ENCODE results near the gene NCOA6.

NCOA6 gene

DNA sequence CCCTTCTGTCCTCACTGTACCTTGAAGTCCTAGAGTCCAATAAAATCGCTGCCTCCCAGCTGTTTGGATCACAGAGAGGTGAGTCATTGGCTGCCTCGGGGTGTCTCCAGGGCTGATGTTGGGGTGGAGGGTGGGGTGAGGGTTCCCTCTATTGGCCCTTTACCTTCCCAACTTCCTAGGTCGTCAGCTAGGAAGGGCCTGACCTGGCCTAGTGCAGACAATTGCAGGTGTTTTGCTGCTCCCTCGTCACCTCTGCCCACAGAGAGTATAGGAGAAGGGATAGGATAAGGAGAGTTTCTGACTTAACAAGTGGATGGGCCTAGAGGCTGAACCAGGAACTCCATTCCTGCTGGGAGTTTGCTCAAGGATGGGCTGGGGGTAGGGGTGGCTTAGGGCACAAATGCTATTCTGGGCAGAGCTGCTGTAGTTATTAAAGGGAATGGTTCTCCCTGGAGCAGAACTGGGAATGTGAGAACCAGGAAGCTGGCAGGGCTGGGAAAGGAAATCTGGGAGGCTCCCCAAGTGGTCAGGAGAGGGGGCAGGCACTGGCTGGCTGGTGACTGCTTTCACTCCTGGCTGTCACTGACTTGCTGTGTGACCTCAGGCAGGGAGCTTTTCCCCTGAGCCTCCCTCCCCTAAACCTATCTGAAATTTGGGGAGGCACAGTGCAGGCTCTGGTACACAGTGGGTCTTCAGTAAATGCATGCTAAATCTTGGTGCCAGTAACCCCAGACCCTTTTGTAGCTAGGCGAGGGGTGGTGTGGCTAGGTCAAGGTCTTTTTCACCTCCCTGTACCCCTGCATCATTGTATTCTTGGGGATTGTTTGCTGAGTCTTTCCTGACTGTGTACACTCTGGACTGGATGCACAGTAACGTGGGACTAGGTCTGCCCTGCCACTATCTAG is 119.8 kb downstream of the NCOA6 start:
- peak overlapping the region; percentile 90 for H3K27ac Mint-ChIP-seq
- no peaks in the 10 kb centered on the region for H3K36me3 Mint-ChIP-seq
- CTCF ChIA-PET, result interaction anchor here (0.6 to 6.1 kb wide), 9 partner anchors 23 to 394 kb away, joined by 3 to 63 read pairs (median 3); partner anchors contain the start of gene DYNLRB1
- peaks cover 51% of the 10 kb centered on the region for H3K4me1 Mint-ChIP-seq
- no peaks in the 10 kb centered on the region for H3K9me3 Mint-ChIP-seq
- peak overlapping the region; percentile 84 for H3K4me3 Mint-ChIP-seq
- peak; percentile 25 for DNase-seq
- H3K27me3 Mint-ChIP-seq, result peaks cover 52% of the 10 kb centered on the region

DNA sequence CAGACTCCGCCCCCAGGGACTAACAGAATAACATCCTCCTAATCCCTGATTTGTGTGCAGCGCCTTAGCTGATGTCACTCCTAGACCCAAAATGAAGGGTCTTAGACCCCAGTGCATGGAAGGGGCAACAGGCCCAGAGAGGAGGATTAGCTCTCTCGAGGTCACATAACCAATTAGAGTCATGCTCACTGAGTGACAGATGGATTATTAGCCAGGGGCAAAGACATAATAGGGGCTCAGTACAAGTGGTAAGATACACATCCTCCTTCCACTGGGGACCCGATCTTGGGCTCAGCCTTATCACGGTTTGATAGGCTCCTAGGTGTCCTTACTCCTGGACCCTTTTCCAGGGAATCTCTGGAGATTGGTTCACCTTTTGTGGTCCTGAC is 120.4 kb downstream of the NCOA6 start:
- Mint-ChIP-seq H3K4me3 (peak overlapping the region; percentile 84), H3K36me3 (no peaks in the 10 kb centered on the region), H3K9me3 (no peaks in the 10 kb centered on the region), H3K27me3 (peaks cover 47% of the 10 kb centered on the region), H3K4me1 (peaks cover 46% of the 10 kb centered on the region), H3K27ac (peak overlapping the region; percentile 90)
- CTCF ChIA-PET, result interaction anchor here (0.6 to 6.1 kb wide), 3 partner anchors 166 to 393 kb away, joined by 3 to 63 read pairs (median 53); no protein-coding TSS in a partner anchor
- no peak for DNase-seq

DNA sequence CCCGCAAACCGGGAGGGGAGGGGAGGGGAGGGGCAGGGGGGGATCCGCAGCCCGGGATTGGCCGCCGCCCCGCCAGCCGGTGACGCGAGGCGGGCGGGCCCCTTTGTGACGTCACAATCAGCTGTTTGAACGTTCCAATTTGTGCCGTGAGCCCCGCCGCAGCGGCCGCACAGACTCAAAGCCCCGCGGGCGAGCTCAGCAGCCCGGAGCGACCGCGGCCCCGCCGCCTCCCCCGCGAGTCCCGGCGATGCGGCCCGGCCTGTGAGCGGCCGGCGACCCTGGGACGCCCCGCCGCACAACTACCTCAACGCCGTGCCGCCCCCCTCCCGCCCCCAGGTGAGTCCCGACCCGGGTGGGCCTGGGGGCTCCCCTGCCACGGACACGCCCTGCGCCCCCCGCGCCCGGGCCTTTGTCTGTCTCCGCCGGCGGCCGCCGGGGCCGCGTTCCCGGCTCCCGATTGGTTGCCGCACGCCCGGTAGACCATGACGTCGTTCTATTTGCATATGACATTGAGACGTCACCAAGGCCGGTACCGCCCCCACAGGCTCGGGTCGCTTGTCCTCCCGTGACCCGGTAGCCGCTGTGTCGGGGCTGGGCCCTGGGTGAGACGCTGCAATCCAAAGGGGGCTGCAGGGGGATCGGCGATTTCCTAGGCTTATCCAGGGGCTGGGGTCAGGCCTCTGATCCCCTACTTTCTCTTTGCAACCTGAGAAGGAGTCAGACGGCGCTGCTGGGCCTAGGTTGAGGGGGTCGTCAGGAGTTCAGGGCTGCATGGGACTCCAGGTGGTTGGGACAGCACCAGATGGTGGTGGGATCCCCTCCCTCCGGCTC is 121.1 kb downstream of the NCOA6 start, which contains the start of gene TP53INP2:
Gene TP53INP2, plus strand, starts transcription at position 168 of the 831 bp plus-strand sequence. CDS start 4,396 bp downstream, outside the sequence.
- Mint-ChIP-seq H3K36me3 (no peaks in the 10 kb centered on the region), H3K27ac (peak within 1 kb of the TSS; percentile 90), H3K4me1 (peaks cover 46% of the 10 kb centered on the region), H3K27me3 (peaks cover 47% of the 10 kb centered on the region), H3K4me3 (peak within 1 kb of the TSS; percentile 97), H3K9me3 (no peaks in the 10 kb centered on the region)
- CTCF ChIA-PET, result interaction anchor here (1.5 to 6.1 kb wide), 4 partner anchors 69 to 393 kb away, joined by 3 to 63 read pairs (median 30); no protein-coding TSS in a partner anchor
- DNase-seq, result peak; percentile 95

DNA sequence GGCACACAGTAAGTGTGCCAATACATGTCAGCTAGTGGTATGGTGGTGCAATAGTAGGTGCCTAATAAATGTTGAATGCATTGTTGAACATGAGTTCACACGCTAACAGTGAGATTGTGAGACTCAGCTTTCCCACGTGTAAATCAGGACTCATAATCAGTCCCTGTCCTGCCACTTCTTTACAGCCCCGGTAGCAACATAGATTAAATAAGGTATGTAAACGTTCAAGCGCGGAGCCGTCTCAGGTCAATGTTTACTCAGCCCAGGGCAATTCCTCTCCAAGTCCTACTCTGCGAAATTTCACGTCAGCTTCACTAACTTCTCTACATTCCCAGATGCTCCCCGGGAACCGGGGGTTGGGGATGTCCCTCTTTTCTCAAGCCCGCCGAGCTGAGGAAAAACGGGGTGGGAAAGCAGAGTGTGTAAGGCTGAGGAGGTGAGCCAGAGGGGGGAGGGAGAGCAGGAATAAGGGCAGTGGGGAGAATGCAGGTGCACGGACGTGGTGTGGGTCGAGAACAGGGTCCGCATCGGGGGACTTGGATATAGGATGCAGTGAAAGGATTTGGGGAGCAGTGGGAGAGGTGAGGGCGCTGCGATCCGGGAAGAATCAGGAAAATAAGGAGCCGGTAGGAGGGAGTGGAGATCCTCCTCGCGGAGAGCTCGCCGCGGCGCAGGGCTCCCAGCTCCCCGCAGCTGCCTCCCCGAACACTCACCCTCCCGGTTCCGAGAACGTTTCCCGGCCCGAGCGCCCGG is 121.9 kb downstream of the NCOA6 start:
- H3K27me3 Mint-ChIP-seq, result peaks cover 51% of the 10 kb centered on the region
- no peaks in the 10 kb centered on the region for H3K9me3 Mint-ChIP-seq
- peak overlapping the region; percentile 97 for H3K4me3 Mint-ChIP-seq
- peak overlapping the region; percentile 90 for H3K27ac Mint-ChIP-seq
- peak; percentile 25 for DNase-seq
- peaks cover 45% of the 10 kb centered on the region for H3K4me1 Mint-ChIP-seq
- no peaks in the 10 kb centered on the region for H3K36me3 Mint-ChIP-seq
- CTCF ChIA-PET, result interaction anchor here (0.6 to 6.1 kb wide), 6 partner anchors 66 to 392 kb away, joined by 3 to 53 read pairs (median 5); no protein-coding TSS in a partner anchor

DNA sequence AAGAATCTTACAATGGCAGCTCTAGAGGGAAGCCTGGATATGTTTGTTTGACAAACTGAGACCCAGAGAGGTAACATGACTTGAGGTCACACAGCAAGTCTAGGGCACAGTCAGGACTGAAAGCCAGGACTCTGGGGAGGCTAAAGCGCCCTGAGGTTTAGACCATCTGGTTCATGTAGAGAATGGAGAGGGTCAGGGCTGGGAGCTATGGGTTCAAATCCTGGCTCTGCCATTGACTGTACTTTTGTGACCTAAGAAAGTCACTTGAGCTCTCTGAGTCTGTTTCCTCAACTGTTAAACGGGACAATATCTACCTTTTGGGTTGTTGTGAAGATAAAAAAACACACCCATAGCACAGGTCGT is 122.4 kb downstream of the NCOA6 start:
- no peaks in the 10 kb centered on the region for H3K9me3 Mint-ChIP-seq
- H3K4me3 Mint-ChIP-seq, result peak overlapping the region; percentile 97
- peaks cover 39% of the 10 kb centered on the region for H3K4me1 Mint-ChIP-seq
- H3K27ac Mint-ChIP-seq, result no peak overlapping the region
- CTCF ChIA-PET, result interaction anchor here (0.6 to 6.1 kb wide), 6 partner anchors 67 to 391 kb away, joined by 3 to 53 read pairs (median 5); no protein-coding TSS in a partner anchor
- no peak for DNase-seq
- peaks cover 53% of the 10 kb centered on the region for H3K27me3 Mint-ChIP-seq
- no peaks in the 10 kb centered on the region for H3K36me3 Mint-ChIP-seq

DNA sequence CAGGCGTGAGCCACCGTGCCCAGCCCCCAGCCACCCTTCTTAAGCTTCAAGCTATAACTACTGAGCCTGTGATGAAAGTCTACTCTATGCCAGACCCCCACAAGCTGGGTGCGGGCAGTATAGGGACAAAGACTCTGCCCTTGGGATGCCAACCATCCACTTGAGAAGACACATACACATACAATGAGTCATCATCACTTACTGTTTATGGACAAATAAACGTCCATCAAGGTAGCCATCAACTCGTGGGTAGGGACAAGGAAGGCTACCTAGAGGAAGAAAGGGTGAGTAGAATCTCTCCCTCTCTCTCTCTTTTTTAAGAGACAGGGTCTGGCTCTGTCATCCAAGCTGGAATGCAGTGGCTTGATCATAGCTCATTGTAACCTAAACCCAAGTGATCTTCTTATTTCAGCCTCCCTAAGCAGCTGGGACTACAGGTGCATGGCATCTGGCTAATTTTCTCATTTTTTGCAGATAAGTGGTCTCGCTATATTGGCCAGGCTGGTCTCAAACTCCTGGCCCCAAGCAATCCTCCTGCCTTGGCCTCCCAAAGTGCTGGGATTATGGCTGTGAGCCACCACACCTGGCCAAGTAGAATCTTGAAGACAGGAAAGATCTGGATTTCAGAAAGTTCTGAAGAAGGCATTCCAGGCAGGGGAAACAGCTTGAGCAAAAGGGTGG is 123.9 kb downstream of the NCOA6 start:
- Mint-ChIP-seq H3K4me1 (peaks cover 30% of the 10 kb centered on the region), H3K27ac (no peak overlapping the region), H3K27me3 (peaks cover 53% of the 10 kb centered on the region), H3K4me3 (no peak overlapping the region), H3K9me3 (no peaks in the 10 kb centered on the region), H3K36me3 (no peaks in the 10 kb centered on the region)
- DNase-seq, result no peak
- CTCF ChIA-PET, result interaction anchor here (1.2 kb wide), 1 partner anchor 389 kb away, joined by 3 read pairs; no protein-coding TSS in a partner anchor

DNA sequence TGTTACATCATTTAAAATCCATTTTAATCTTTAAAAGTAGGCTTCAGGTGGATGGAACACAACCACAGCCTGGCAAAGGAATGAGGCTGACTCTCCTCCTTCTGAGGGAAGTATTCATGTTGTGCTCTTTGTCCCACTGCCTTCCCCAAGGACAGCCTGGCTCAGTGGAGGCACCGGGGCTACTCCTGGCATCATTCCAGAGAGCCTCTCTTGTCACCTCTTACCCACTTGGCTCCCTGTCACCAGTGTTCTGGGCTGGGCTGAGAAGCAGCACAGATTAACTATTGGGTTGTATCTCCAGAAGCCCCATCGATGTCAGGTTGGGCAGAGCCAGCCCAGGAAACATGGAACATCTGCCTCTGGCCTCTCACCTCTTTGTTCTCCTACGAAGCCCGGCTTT is 132.0 kb downstream of the NCOA6 start:
- Mint-ChIP-seq H3K36me3 (no peaks in the 10 kb centered on the region), H3K9me3 (no peaks in the 10 kb centered on the region), H3K27me3 (peaks cover 15% of the 10 kb centered on the region), H3K4me3 (no peak overlapping the region), H3K27ac (no peak overlapping the region), H3K4me1 (no peaks in the 10 kb centered on the region)
- CTCF ChIA-PET, result no interaction called here
- DNase-seq, result no peak

DNA sequence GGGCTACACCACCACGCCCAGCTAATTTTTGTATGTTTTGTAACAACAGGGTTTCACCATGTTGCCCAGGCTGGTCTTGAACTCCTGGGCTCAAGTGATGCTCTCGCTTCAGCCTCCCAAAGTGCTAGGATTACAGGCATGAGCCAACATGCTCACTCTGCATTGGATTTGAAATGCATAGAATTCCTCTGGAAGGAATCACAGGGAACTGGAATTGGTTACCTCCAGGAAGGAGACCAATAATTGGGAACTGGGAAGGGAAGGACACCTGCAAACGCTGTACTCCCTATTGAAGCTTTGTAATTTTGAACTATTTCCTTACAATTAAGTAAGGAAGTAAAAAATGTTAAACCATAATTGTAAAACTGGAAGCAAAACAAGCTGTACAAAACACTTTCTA is 133.6 kb downstream of the NCOA6 start:
- Mint-ChIP-seq H3K9me3 (no peaks in the 10 kb centered on the region), H3K4me1 (no peaks in the 10 kb centered on the region), H3K36me3 (no peaks in the 10 kb centered on the region), H3K27me3 (peaks cover 5% of the 10 kb centered on the region), H3K27ac (no peak overlapping the region), H3K4me3 (no peak overlapping the region)
- CTCF ChIA-PET, result interaction anchor here (1.1 to 1.7 kb wide), 2 partner anchors 153 to 379 kb away, joined by 3 to 6 read pairs; no protein-coding TSS in a partner anchor
- DNase-seq, result no peak

DNA sequence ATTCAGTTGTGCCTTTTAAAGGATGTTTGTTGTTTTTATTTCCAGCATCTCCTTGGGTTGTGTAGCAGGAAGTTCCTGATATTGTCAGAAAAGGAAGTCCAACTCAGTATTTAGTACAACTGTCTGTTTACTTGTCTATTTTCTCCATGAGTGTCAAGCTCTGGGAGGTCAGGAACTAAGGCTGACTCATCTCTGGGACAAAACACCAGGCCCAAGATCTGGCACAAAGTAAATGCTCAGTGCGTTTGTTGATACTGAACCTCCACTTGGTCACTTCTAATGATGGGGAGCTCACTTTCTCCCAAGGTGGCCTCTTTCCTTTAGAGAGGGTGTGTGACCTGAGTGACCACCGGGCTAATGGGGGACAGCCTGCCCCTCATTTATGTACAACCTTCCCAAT is 136.0 kb downstream of the NCOA6 start:
- H3K4me3 Mint-ChIP-seq, result no peak overlapping the region
- no peak for DNase-seq
- H3K27ac Mint-ChIP-seq, result no peak overlapping the region
- CTCF ChIA-PET, result interaction anchor here (0.7 to 1.1 kb wide), 4 partner anchors 19 to 377 kb away, joined by 3 read pairs; no protein-coding TSS in a partner anchor
- no peaks in the 10 kb centered on the region for H3K4me1 Mint-ChIP-seq
- no peaks in the 10 kb centered on the region for H3K36me3 Mint-ChIP-seq
- no peaks in the 10 kb centered on the region for H3K9me3 Mint-ChIP-seq
- H3K27me3 Mint-ChIP-seq, result peaks cover 5% of the 10 kb centered on the region

DNA sequence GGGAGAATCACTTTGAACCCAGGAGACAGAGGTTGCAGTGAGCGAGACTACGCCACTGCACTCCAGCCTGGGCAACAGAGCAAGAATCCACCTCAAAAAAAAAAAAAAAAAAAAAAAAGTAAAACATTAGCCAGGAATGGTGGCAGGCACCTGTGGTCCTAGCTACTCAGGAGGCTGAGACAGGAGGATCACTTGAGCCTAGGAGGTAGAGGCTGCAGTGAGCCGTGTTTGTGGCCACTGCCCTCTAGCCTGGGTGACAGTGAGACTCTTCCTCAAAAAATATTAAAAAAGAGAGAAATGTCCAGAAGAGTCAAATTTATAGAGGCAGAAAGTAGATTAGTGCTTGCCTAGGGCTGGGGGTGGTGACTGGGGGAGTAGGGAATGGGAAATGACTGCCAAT is 141.8 kb downstream of the NCOA6 start:
- H3K27ac Mint-ChIP-seq, result no peak overlapping the region
- CTCF ChIA-PET, result no interaction called here
- no peak for DNase-seq
- H3K27me3 Mint-ChIP-seq, result no peaks in the 10 kb centered on the region
- H3K9me3 Mint-ChIP-seq, result no peaks in the 10 kb centered on the region
- H3K4me1 Mint-ChIP-seq, result peaks cover 2% of the 10 kb centered on the region
- H3K36me3 Mint-ChIP-seq, result no peaks in the 10 kb centered on the region
- H3K4me3 Mint-ChIP-seq, result no peak overlapping the region

DNA sequence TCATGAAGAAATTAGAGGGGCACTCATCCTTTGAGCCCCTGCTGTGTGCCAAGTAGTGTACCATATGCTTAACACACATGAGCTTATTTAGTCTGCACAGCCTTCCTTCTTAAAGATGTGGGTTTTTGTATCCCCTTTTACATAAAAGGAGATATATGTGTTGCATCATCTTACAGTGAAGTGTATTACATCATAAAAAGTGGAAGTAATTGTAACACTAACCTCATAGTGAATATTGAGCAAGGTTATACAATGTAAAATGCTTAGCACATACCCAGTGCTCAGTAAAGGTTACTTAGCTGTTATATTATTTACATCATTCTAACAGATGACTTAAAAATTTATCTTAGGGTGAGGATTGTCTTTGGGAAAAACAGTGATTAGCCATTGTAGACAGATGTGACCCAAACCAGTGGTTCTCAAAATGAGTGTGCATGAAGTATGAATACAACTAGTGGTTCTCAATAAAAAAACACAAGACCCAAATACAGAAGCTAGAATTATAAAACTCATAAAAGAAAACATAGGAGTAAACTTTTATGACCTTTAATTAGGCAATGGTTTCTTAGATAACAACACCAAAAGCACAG is 144.8 kb downstream of the NCOA6 start:
- H3K9me3 Mint-ChIP-seq, result no peaks in the 10 kb centered on the region
- no peak overlapping the region for H3K4me3 Mint-ChIP-seq
- no peaks in the 10 kb centered on the region for H3K36me3 Mint-ChIP-seq
- CTCF ChIA-PET, result interaction anchor here (1.2 kb wide), 1 partner anchor 142 kb away, joined by 3 read pairs; no protein-coding TSS in a partner anchor
- H3K27ac Mint-ChIP-seq, result no peak overlapping the region
- peaks cover 13% of the 10 kb centered on the region for H3K4me1 Mint-ChIP-seq
- H3K27me3 Mint-ChIP-seq, result no peaks in the 10 kb centered on the region
- DNase-seq, result no peak

DNA sequence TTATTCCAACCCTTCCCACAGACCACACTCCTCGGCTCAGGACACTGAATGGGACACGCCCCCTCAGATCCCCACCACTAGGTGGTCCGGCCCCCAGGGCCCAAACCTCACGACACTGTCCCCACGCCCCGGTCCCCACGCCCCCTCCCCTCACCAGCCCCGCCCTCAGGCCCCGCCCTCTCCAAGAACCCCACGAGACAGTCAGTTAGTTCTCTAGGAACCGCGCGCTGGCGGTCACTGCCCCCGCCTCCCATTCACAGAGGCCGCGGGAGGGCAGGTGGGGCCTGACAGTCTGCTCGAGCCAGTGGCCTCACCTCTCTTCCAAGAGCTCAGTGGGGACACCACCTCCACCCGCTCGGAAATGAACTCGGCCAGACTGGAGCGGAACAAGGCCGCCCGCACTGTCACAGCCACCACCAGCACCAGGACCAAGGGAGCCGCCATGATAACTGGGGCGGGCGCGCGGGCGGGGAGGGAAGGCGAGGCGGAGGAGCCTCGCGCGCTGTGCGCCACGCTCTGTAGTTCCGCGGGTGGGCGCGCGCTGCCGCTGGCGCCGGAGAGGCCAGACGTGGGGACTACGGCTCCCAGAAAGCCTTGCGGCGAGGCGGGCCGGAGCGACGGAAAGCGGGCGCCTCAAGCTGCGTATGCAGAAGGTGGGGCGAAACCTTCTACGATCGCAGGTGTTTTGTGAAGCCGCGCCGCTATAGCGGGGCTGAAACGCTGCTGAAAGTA is 148.6 kb downstream of the NCOA6 start, which contains the start of gene PIGU:
Gene PIGU, minus strand, starts transcription at position 451 of the 732 bp plus-strand sequence. Its CDS starts 7 bp downstream, at position 444.
- H3K4me3 Mint-ChIP-seq, result peak within 1 kb of the TSS; percentile 93
- H3K9me3 Mint-ChIP-seq, result no peaks in the 10 kb centered on the region
- no peaks in the 10 kb centered on the region for H3K27me3 Mint-ChIP-seq

More for the DNA sequence above, 148.6 kb downstream of the NCOA6 start, which contains the start of gene PIGU:
- DNase-seq, result peak; percentile 98
- Mint-ChIP-seq H3K4me1 (peaks cover 20% of the 10 kb centered on the region), H3K27ac (peak within 1 kb of the TSS; percentile 96), H3K36me3 (no peaks in the 10 kb centered on the region)
- CTCF ChIA-PET, result interaction anchor here (1.4 kb wide), 1 partner anchor 32 kb away, joined by 3 read pairs; no protein-coding TSS in a partner anchor
